HG03460 (cell line): ENCODE results near the gene FOXN3.
A peak's percentile ranks its signal among the peaks of the same experiment; 100 is the strongest.

Experiments used
- ATAC-seq: cut with Tn5 transposase; IDR thresholded peaks from one replicate; pipeline ENCODE4 v1.9.1; 2021; ENCODE audit not compliant: unreplicated experiment

Gene FOXN3

GRCh38 chr14:89386212-89386886, 30.7 kb downstream of the FOXN3 start:
- ATAC-seq: no peak

- ATAC-seq: no peak
Observed at GRCh38 chr14:89384636-89385035, 32.4 kb downstream of the FOXN3 start.

- ATAC-seq: peak; percentile 86
Observed at GRCh38 chr14:89384023-89384422, 33.0 kb downstream of the FOXN3 start.

GRCh38 chr14:89382901-89383845, 33.9 kb downstream of the FOXN3 start:
- peak; percentile 2 for ATAC-seq

- ATAC-seq: no peak
Observed at GRCh38 chr14:89382487-89382886, 34.5 kb downstream of the FOXN3 start.

GRCh38 chr14:89379891-89380820, 36.9 kb downstream of the FOXN3 start:
- ATAC-seq: no peak

- ATAC-seq: no peak
Observed at GRCh38 chr14:89379006-89379405, 38.0 kb downstream of the FOXN3 start.

- peak; percentile 79 for ATAC-seq
Observed at GRCh38 chr14:89378119-89378518, 38.9 kb downstream of the FOXN3 start.

GRCh38 chr14:89377544-89377943, 39.5 kb downstream of the FOXN3 start:
- ATAC-seq: no peak

- ATAC-seq: no peak
Observed at GRCh38 chr14:89374908-89375307, 42.1 kb downstream of the FOXN3 start.

GRCh38 chr14:89373185-89373584, 43.8 kb downstream of the FOXN3 start:
- no peak for ATAC-seq

GRCh38 chr14:89372512-89372883, 44.5 kb downstream of the FOXN3 start:
- no peak for ATAC-seq

- no peak for ATAC-seq
Observed at GRCh38 chr14:89371585-89372511, 45.2 kb downstream of the FOXN3 start.

GRCh38 chr14:89370781-89371180, 46.3 kb downstream of the FOXN3 start:
- no peak for ATAC-seq

GRCh38 chr14:89370381-89370780, 46.7 kb downstream of the FOXN3 start:
- no peak for ATAC-seq

- no peak for ATAC-seq
Observed at GRCh38 chr14:89369656-89370055, 47.4 kb downstream of the FOXN3 start.

- no peak for ATAC-seq
Observed at GRCh38 chr14:89368490-89369477, 48.2 kb downstream of the FOXN3 start.

- no peak for ATAC-seq
Observed at GRCh38 chr14:89367779-89368120, 49.3 kb downstream of the FOXN3 start.
